Neural cell (in vitro differentiated cells): ENCODE measurements around the gene NOB1. TPM values are rescaled to one million over a fixed set of nuclear protein-coding genes. Genes with fewer than 3 reads are reported as not detected.

Experiments
- H2AFZ ChIP-seq: fragments of 200-600, 300-800 bp; sonication (generic), shearing (Covaris generic); 2 replicates; pipeline ENCODE4 v1.6.0; 2014; ENCODE audit warnings: low read depth, mild to moderate bottlenecking, antibody characterized with exemption, low read length, moderate library complexity
- H3F3A ChIP-seq: fragments of 200-600 bp; shearing (Covaris generic); 2 replicates; pipeline ENCODE4 v1.6.1; 2016; ENCODE audit warnings: mild to moderate bottlenecking, moderate library complexity, mixed read lengths, antibody characterized with exemption, low read length; ENCODE audit not compliant: insufficient read depth, poor library complexity, severe bottlenecking
- H3K27ac ChIP-seq: fragments of 200-600, 300-800 bp; sonication (generic), shearing (Covaris generic); 2 replicates; pipeline ENCODE4 v1.5.1; 2014; ENCODE audit warnings: mild to moderate bottlenecking, low read length, moderate library complexity
- H3K27me3 ChIP-seq: fragments of 300-800, 200-600 bp; sonication (generic), shearing (Covaris generic); 2 replicates; pipeline ENCODE4 v1.6.0; 2014; ENCODE audit warnings: mild to moderate bottlenecking, low read depth, low read length, moderate library complexity; ENCODE audit not compliant: insufficient read depth
- H3K36me3 ChIP-seq: fragments of 300-800, 200-600 bp; sonication (generic), shearing (Covaris generic); 2 replicates; pipeline ENCODE4 v1.5.1; 2014; ENCODE audit warnings: mild to moderate bottlenecking, antibody characterized with exemption, low read length, moderate library complexity; ENCODE audit not compliant: insufficient read depth
- H3K4me2 ChIP-seq: fragments of 300-800, 200-600 bp; sonication (generic), shearing (Covaris generic); 2 replicates; pipeline ENCODE4 v1.6.0; 2014; ENCODE audit warnings: mild to moderate bottlenecking, low read length
- H3K4me3 ChIP-seq: fragments of 300-800, 200-600 bp; sonication (generic), shearing (Covaris generic); 2 replicates; pipeline ENCODE4 v1.5.1; 2014; ENCODE audit warnings: mild to moderate bottlenecking, low read length, moderate library complexity
- H3K79me2 ChIP-seq: fragments of 200-600 bp; shearing (Covaris generic); replicated peaks from 2 replicates; pipeline ENCODE4 v1.6.0; 2014; ENCODE audit warnings: mild to moderate bottlenecking, low read length, moderate library complexity; ENCODE audit not compliant: insufficient read depth
- H3K9ac ChIP-seq: fragments of 300-800, 200-600 bp; sonication (generic), shearing (Covaris generic); 2 replicates; pipeline ENCODE4 v1.6.1; 2016; ENCODE audit warnings: mild to moderate bottlenecking, low read length, mixed read lengths
- H3K9me2 ChIP-seq: fragments of 200-600 bp; shearing (Covaris generic); 2 replicates; pipeline ENCODE4 v1.6.1; 2016; ENCODE audit warnings: mild to moderate bottlenecking, low read length, mixed read lengths; ENCODE audit not compliant: insufficient read depth
- H3K9me3 ChIP-seq: fragments of 200-600, 300-800 bp; sonication (generic), shearing (Covaris generic); 2 replicates; pipeline ENCODE4 v1.6.1; 2016; ENCODE audit warnings: mild to moderate bottlenecking, mixed run types, low read length, moderate library complexity, mixed read lengths
- H4K20me1 ChIP-seq: fragments of 200-600 bp; shearing (Covaris generic); 2 replicates; pipeline ENCODE4 v1.6.1; 2016; ENCODE audit warnings: mild to moderate bottlenecking, mixed run types; ENCODE audit not compliant: insufficient read depth
- EP300 ChIP-seq: fragments of 450-650 bp; conservative IDR thresholded peaks from 2 replicates; pipeline ENCODE4 v1.6.1; 2014; ENCODE audit warnings: antibody characterized with exemption, mild to moderate bottlenecking, moderate library complexity; ENCODE audit not compliant: poor library complexity, severe bottlenecking
- EZH2 ChIP-seq: fragments of 200-600, 300-800 bp; shearing (Covaris generic), sonication (generic); IDR thresholded peaks from 2 replicates; pipeline ENCODE4 v1.6.1; 2014; ENCODE audit warnings: antibody characterized with exemption, low read length, borderline replicate concordance, mild to moderate bottlenecking; ENCODE audit not compliant: insufficient read depth, poor library complexity, severe bottlenecking
- MXI1 ChIP-seq: fragments of 450-650 bp; conservative IDR thresholded peaks from 2 replicates; pipeline ENCODE4 v1.6.1; 2014; ENCODE audit warnings: antibody characterized with exemption, mild to moderate bottlenecking; ENCODE audit not compliant: poor library complexity, severe bottlenecking
- POLR2AphosphoS5 ChIP-seq: IDR thresholded peaks from 2 replicates; pipeline ENCODE4 v1.6.1; 2012
- RAD21 ChIP-seq: fragments of 450-650 bp; conservative IDR thresholded peaks from 2 replicates; pipeline ENCODE4 v1.6.1; 2014; ENCODE audit warnings: antibody characterized with exemption, mild to moderate bottlenecking, moderate library complexity
- SMC3 ChIP-seq: fragments of 450-650 bp; conservative IDR thresholded peaks from 2 replicates; pipeline ENCODE4 v1.6.1; 2014; ENCODE audit warnings: antibody characterized with exemption, mild to moderate bottlenecking, moderate library complexity; ENCODE audit not compliant: poor library complexity
- TAF1 ChIP-seq: IDR thresholded peaks from 2 replicates; pipeline ENCODE4 v1.6.1; 2012; ENCODE audit warnings: low read depth
- polyA plus RNA-seq: library from polyadenylated mRNA; depleted of rRNA; stranded (reverse); fragments of >200 nt; gene quantifications from 2 replicates; pipeline ENCODE4 v1.2.3, GENCODE V29; 2014
- TF ChIP-seq, protein P1 (sequence below): fragments of 450-650 bp; IDR thresholded peaks from 2 replicates; pipeline ENCODE4 v1.5.1; 2014; ENCODE audit warnings: antibody characterized with exemption, mild to moderate bottlenecking, moderate library complexity; ENCODE audit not compliant: poor library complexity, severe bottlenecking
- TF ChIP-seq, protein P2 (sequence below): IDR thresholded peaks from 2 replicates; pipeline ENCODE4 v1.6.1; 2012; ENCODE audit warnings: borderline replicate concordance

The NOB1 gene
- polyA plus RNA-seq, 1 donor from 2014 or later: 8.7 TPM

DNA sequence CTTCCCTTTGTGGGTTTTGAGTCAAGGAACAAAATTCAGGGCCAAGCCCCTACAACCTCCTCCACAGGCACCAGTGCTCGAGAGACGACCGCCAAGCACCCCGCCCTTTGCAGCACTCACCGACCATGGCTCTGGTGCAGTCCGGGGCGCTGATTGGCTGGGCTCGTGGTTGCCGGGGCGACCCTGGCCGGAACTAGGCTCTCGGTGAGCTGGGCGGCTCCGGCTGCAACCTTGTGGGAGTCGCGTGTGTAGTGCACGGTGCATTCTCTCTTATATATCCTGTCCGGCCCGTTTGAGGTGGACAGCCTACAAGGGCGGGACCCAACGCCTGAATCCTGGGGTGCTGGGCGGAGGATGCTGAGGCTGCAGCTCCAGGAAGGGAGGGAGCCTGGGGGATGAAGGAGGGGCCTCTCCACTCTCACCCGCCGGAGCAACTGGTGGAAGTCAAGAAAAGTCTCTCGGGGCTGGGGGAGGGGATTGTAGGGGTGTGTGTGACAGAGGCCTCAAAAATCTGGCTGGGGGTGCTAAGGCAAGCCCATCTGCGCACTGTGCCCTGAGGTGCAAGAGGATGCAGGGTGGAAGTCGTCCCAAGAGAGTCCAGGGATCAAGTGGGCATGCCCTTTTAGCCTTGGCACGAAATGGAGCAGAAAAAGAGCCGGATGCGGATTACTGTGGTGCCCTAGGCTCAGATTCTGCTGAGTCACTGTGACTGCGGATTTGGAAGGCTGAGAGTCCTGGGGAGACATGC is 28.2 kb downstream of the NOB1 start, which contains the start of gene NQO1 (continued):
- no peak for TF ChIP-seq POLR2AphosphoS5
- peak; percentile 65 for TF ChIP-seq TAF1
- no peak for TF ChIP-seq EP300
- TF ChIP-seq EZH2: no peak

DNA sequence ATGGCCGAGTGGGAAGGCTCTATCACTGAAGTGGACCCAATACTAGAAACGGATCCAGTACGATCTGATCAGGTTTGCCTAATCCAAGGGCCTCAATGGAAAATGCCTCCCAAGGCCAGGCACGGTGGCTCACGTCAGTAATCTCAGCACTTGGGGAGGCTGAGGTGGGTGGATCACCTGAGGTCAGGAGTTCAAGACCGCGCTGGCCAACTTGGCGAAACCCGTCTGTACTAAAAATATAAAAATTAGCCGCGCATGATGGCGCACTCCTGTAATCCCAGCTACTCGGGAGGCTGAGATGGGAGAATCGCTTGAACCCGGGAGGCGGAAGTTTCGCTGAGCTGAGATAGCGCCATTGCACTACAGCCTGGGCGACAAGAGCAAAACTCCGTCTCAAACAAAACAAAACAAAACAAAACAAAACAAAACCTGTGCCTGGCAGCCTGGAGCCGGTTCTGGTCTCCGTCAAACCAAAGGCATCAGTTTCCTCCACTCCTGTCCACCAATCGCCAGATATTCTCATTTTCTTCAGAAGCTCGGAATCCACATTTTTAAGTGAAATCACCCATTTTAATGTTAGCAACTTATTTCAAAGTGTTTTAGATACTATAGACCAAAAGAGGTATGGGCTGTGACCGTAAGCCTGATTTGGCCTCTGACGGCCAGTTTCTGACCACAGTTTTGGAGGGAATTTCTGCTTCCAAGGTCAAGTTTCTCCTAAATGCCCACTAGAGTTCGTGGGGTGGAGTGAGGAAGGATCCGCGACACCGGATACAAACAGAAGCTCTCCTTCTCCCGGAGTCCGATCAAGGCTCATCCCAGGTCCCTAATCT is 29.0 kb downstream of the NOB1 start:
- Histone ChIP-seq H3K9me2 (no peaks in the 10 kb centered on the region), H3K9me3 (no peaks in the 10 kb centered on the region), H3K79me2 (no peaks in the 10 kb centered on the region), H3F3A (no peaks in the 10 kb centered on the region), H2AFZ (no peak overlapping the region), H3K36me3 (no peaks in the 10 kb centered on the region), H4K20me1 (no peaks in the 10 kb centered on the region), H3K4me3 (peak overlapping the region; percentile 70), H3K27me3 (no peaks in the 10 kb centered on the region), H3K27ac (peak overlapping the region; percentile 3), H3K9ac (peak overlapping the region; percentile 30), H3K4me2 (peak overlapping the region; percentile 60)
- no peak for TF ChIP-seq EZH2
- TF ChIP-seq, protein P1, sequence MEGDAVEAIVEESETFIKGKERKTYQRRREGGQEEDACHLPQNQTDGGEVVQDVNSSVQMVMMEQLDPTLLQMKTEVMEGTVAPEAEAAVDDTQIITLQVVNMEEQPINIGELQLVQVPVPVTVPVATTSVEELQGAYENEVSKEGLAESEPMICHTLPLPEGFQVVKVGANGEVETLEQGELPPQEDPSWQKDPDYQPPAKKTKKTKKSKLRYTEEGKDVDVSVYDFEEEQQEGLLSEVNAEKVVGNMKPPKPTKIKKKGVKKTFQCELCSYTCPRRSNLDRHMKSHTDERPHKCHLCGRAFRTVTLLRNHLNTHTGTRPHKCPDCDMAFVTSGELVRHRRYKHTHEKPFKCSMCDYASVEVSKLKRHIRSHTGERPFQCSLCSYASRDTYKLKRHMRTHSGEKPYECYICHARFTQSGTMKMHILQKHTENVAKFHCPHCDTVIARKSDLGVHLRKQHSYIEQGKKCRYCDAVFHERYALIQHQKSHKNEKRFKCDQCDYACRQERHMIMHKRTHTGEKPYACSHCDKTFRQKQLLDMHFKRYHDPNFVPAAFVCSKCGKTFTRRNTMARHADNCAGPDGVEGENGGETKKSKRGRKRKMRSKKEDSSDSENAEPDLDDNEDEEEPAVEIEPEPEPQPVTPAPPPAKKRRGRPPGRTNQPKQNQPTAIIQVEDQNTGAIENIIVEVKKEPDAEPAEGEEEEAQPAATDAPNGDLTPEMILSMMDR: no peak
- no peak for TF ChIP-seq RAD21
- no peak for TF ChIP-seq TAF1

DNA sequence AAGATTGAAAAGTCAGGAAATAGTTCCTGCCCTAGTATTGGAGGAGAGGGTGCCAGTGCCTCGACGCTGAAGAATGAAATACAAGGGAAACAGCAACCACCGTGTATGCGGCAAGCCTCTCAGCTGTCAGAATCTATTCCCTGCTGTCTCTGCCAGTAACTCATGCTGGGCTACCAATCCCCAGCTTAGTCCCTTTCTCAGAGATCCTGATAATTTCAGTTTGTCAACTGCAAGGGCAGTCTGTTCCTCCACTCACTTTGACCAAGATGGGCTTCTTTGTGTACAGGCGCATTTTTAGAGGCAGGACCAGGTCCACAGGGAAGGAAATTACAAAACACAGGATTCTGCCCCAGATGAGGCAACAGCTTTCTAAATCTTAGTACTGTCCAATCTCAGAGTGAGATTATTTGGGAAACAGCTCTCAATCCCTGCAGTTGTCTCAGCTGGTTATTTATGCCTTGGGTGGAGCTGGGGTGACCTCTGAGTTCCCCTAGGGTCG is 29.7 kb downstream of the NOB1 start:
- Histone ChIP-seq H3K36me3 (no peaks in the 10 kb centered on the region), H3K9ac (no peak overlapping the region), H3K4me2 (no peak overlapping the region), H3K4me3 (no peak overlapping the region), H3K79me2 (no peaks in the 10 kb centered on the region), H4K20me1 (no peaks in the 10 kb centered on the region), H3K27ac (no peak overlapping the region), H3K9me2 (no peaks in the 10 kb centered on the region), H2AFZ (no peak overlapping the region), H3F3A (no peaks in the 10 kb centered on the region), H3K27me3 (no peaks in the 10 kb centered on the region), H3K9me3 (no peaks in the 10 kb centered on the region)
- no peak for TF ChIP-seq TAF1
- TF ChIP-seq SMC3: no peak
- TF ChIP-seq, protein P1: no peak
- TF ChIP-seq, protein P2, sequence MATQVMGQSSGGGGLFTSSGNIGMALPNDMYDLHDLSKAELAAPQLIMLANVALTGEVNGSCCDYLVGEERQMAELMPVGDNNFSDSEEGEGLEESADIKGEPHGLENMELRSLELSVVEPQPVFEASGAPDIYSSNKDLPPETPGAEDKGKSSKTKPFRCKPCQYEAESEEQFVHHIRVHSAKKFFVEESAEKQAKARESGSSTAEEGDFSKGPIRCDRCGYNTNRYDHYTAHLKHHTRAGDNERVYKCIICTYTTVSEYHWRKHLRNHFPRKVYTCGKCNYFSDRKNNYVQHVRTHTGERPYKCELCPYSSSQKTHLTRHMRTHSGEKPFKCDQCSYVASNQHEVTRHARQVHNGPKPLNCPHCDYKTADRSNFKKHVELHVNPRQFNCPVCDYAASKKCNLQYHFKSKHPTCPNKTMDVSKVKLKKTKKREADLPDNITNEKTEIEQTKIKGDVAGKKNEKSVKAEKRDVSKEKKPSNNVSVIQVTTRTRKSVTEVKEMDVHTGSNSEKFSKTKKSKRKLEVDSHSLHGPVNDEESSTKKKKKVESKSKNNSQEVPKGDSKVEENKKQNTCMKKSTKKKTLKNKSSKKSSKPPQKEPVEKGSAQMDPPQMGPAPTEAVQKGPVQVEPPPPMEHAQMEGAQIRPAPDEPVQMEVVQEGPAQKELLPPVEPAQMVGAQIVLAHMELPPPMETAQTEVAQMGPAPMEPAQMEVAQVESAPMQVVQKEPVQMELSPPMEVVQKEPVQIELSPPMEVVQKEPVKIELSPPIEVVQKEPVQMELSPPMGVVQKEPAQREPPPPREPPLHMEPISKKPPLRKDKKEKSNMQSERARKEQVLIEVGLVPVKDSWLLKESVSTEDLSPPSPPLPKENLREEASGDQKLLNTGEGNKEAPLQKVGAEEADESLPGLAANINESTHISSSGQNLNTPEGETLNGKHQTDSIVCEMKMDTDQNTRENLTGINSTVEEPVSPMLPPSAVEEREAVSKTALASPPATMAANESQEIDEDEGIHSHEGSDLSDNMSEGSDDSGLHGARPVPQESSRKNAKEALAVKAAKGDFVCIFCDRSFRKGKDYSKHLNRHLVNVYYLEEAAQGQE: no peak
- no peak for TF ChIP-seq EP300
- no peak for TF ChIP-seq EZH2
- no peak for TF ChIP-seq POLR2AphosphoS5
- no peak for TF ChIP-seq MXI1
